ENCODE results near the gene KHDC1L.

KHDC1L gene

DNA sequence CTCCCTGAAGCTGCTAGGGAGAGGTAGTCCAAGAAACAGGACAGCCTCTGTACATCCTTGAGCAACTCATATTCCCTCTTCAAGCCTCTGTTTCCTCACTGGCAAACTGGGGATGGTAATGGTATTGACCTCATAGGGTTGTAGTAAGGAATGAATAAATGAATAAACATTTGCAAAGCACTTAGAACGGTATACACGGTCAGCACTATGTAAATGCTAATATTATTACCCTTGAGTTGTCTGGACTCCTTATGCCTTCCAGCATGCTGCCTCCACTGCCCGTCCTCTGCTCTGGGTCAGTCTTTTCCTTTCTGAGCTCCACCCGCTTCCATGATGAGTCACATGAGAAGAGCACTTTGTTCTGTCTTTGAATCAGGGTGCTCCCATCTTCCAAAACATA is 50.6 kb downstream of the KHDC1L start:
- DNase-seq: no peak
- Histone ChIP-seq H3K4me3 (ENCODE audit: control insufficient read depth in 1 of 7, extremely low read depth in 1 of 7, insufficient read depth in 4 of 7, low read depth in 2 of 7, low read length in 6 of 7) (no peak overlapping the region), H3K27me3 (replicated peaks in 2 of 5; ENCODE audit: control insufficient read depth in 4 of 5, insufficient read depth in 5 of 5, low read length in 4 of 5) (no peaks in the 10 kb centered on the region), H3K4me1 (ENCODE audit: control extremely low read depth in 1 of 4, control insufficient read depth in 4 of 4, insufficient read depth in 4 of 4, low read length in 3 of 4) (no peaks in the 10 kb centered on the region), H3K9me3 (ENCODE audit: control extremely low read depth in 1 of 5, control insufficient read depth in 4 of 5, insufficient read depth in 2 of 5, low read depth in 1 of 5, low read length in 4 of 5) (no peaks in the 10 kb centered on the region), H3K27ac (ENCODE audit: insufficient read depth in 1 of 2, low read depth in 1 of 2, low read length in 2 of 2, poor library complexity in 1 of 2, severe bottlenecking in 2 of 2) (no peak overlapping the region), H3K36me3 (ENCODE audit: control insufficient read depth in 4 of 4, insufficient read depth in 4 of 4, low read length in 3 of 4) (peaks cover 0 to 7% (median 6%) of the 10 kb centered on the region in 4 experiments)
- 95% methylated on average over 4 of the region's 4 CpGs for WGBS (ENCODE audit: insufficient coverage)
- CTCF ChIA-PET: no interaction called here
- POLR2A ChIA-PET: no interaction called here
